Astrocyte of the spinal cord (primary cell): Measurements from ENCODE around the gene OPCML.

Source experiments
- DNase-seq: peaks from one replicate; pipeline ENCODE4 v3.0.0; 2011; ENCODE audit warnings: low read depth, low spot score
- H3K4me3 ChIP-seq: 2 replicates; pipeline ENCODE4 v1.5.1; 2011; ENCODE audit warnings: low read depth, mild to moderate bottlenecking, low read length, moderate library complexity
- CTCF ChIP-seq: IDR thresholded peaks from 2 replicates; pipeline ENCODE4 v1.5.1; 2012; ENCODE audit warnings: low read depth, mild to moderate bottlenecking, low read length, inconsistent platforms
- in situ Hi-C: cut with HindIII; loops from 2 replicates; pipeline ENCODE4 v1.10.0; 2017; ENCODE audit warnings: low sequenced_read_pairs

OPCML gene

GRCh38 chr11:133197425-133197824, 334.9 kb downstream of the OPCML start:
- no peak for TF ChIP-seq CTCF
- in situ Hi-C loops: no loop called here

GRCh38 chr11:133191931-133192330, 340.4 kb downstream of the OPCML start:
- in situ Hi-C loops: no loop called here
- TF ChIP-seq CTCF: no peak

More at GRCh38 chr11:133197425-133197824, 334.9 kb downstream of the OPCML start:
- no peak for DNase-seq
- H3K4me3 ChIP-seq: no peak overlapping the region

GRCh38 chr11:133181667-133182066, 350.6 kb downstream of the OPCML start:
- in situ Hi-C loops: no loop called here
- no peak for TF ChIP-seq CTCF
- no peak for DNase-seq
- no peak overlapping the region for H3K4me3 ChIP-seq

More at GRCh38 chr11:133191931-133192330, 340.4 kb downstream of the OPCML start:
- H3K4me3 ChIP-seq: no peak overlapping the region
- DNase-seq: no peak

GRCh38 chr11:133181066-133181465, 351.2 kb downstream of the OPCML start:
- no peak for DNase-seq
- H3K4me3 ChIP-seq: no peak overlapping the region
- in situ Hi-C loops: no loop called here
- no peak for TF ChIP-seq CTCF

- no peak for TF ChIP-seq CTCF
- no peak for DNase-seq
- in situ Hi-C loops: no loop called here
- no peak overlapping the region for H3K4me3 ChIP-seq
Measured at GRCh38 chr11:133180201-133180600, 352.1 kb downstream of the OPCML start.

- in situ Hi-C loops: no loop called here
- no peak for TF ChIP-seq CTCF
- no peak for DNase-seq
- no peak overlapping the region for H3K4me3 ChIP-seq
Measured at GRCh38 chr11:133176748-133177147, 355.6 kb downstream of the OPCML start.

- DNase-seq: no peak
- no peak for TF ChIP-seq CTCF
- in situ Hi-C loops: no loop called here
- no peak overlapping the region for H3K4me3 ChIP-seq
Measured at GRCh38 chr11:133175103-133175502, 357.2 kb downstream of the OPCML start.
